Mononuclear cell (primary cell): ENCODE data around the gene SH3TC1. TPM values are rescaled to one million over a fixed set of nuclear protein-coding genes. Genes with fewer than 3 reads are reported as not detected.
A peak's percentile ranks its signal among the peaks of the same experiment; 100 is the strongest.

ENCODE experiments used
- H3K27me3 ChIP-seq: 2 replicates; pipeline ENCODE4 v1.6.0; 2011; ENCODE audit warnings: low read length, control low read depth; ENCODE audit not compliant: insufficient read depth
- H3K4me1 ChIP-seq: 2 replicates; pipeline ENCODE4 v1.5.1; 2011; ENCODE audit warnings: mild to moderate bottlenecking, low read length, control low read depth; ENCODE audit not compliant: insufficient read depth
- H3K4me3 ChIP-seq: 2 replicates; pipeline ENCODE4 v1.5.1; 2011; ENCODE audit warnings: mild to moderate bottlenecking, low read length, moderate library complexity
- H3K9me3 ChIP-seq: 2 replicates; pipeline ENCODE4 v1.5.1; 2011; ENCODE audit warnings: low read depth, mild to moderate bottlenecking, control low read depth, low read length
- total RNA-seq: library from RNA; depleted of rRNA; stranded (reverse); fragments of >200 nt; gene quantifications from one replicate; pipeline ENCODE4 v1.2.3, GENCODE V29; 2012

Gene SH3TC1
- total RNA-seq, 1 donor, result 56.6 TPM

DNA sequence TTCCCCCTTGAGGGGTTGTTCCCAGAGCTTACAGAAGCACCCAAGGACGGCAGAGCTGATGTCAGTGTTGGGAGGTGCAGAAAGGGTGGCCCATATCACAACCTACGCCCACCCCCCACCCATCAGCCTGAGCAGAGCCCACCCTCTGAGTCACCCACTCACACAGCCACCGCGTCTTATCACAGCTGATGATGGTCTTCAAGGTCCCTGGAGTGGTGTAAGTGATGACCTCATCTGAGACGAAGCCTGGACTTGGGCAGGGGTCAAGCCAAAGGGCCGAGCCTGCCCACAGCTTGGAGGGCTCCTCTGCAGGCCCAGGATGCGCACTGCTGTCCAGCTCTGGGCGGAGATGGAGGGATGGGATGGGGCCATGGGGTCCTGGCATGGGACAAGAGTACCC, 67.4 kb downstream of the SH3TC1 start:
- Histone ChIP-seq H3K9me3 (no peaks in the 10 kb centered on the region), H3K4me1 (peaks cover 27% of the 10 kb centered on the region), H3K4me3 (no peak overlapping the region), H3K27me3 (no peaks in the 10 kb centered on the region)

DNA sequence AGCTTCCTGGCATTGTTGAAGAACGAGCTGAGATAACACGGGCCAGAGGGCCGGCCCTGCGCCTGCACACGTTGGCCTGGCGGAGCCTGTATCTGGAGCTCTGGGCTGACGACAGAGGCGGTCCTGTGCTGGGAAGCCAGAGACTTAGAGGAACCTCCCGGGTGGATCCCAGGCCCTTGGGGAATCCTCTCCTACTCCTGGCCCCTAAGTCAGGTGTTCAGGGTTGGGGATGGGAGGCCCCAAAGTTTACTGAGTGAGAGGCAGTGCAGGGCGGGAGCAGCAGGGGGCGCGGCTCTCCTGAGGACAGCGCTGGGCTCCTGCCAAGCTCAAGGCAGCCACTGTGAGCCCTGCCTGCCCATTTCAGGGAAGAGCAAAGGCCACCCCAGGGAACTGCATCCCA, 68.0 kb downstream of the SH3TC1 start:
- Histone ChIP-seq H3K4me3 (no peak overlapping the region), H3K27me3 (no peaks in the 10 kb centered on the region), H3K4me1 (peaks cover 22% of the 10 kb centered on the region), H3K9me3 (no peaks in the 10 kb centered on the region)

DNA sequence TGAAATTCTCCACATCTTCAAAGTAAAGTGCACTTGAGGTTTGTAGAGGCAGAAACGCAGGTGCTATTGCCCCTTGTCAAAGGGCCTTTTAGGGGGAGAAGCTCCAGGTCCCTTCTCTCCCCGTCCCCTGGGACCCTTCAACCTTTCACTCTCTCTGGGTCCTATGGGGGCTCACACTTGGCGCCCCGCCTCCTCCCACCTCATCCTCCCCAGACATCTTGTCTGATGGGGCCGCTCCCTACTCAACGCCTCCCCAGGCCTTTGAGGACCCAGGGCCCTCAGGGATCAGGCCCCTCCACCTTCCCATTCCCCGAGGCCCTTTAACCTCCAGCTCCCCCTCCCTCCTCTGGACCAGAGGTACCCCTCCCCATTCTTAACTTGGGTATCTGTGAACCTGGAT, 69.1 kb downstream of the SH3TC1 start:
- Histone ChIP-seq H3K9me3 (no peaks in the 10 kb centered on the region), H3K4me3 (no peak overlapping the region), H3K27me3 (no peaks in the 10 kb centered on the region), H3K4me1 (peaks cover 29% of the 10 kb centered on the region)

DNA sequence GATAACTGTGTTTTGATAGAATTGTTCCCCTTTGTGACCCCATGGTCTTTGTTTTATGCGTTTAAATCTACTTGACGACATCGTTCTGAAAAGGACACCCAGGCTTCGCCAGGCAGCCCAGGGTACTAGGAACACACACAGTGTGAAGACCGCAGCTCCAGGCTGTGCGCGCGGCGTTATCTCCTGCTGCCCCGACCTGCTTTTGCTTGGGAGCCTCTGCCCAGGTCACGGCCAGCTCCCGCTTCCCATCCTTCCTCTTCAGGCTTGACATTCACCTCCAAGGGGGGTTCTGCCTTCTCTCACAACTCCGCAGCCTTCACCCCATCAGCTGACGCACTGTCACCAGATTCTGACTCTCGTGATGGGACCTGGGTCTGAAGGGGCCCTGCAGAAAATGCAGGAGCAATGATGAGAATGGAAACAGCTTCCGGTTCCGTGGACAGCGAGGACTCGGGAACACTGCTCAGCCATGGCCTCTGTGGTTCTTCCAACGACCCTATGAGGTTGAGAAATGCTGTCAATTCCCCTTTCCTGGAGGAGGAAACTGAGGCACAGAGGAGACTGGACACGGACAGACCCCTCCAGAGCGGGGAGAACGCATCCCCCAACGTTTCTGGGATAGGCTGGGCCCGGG, 69.9 kb downstream of the SH3TC1 start:
- Histone ChIP-seq H3K27me3 (no peaks in the 10 kb centered on the region), H3K9me3 (no peaks in the 10 kb centered on the region), H3K4me3 (no peak overlapping the region), H3K4me1 (peaks cover 30% of the 10 kb centered on the region)

DNA sequence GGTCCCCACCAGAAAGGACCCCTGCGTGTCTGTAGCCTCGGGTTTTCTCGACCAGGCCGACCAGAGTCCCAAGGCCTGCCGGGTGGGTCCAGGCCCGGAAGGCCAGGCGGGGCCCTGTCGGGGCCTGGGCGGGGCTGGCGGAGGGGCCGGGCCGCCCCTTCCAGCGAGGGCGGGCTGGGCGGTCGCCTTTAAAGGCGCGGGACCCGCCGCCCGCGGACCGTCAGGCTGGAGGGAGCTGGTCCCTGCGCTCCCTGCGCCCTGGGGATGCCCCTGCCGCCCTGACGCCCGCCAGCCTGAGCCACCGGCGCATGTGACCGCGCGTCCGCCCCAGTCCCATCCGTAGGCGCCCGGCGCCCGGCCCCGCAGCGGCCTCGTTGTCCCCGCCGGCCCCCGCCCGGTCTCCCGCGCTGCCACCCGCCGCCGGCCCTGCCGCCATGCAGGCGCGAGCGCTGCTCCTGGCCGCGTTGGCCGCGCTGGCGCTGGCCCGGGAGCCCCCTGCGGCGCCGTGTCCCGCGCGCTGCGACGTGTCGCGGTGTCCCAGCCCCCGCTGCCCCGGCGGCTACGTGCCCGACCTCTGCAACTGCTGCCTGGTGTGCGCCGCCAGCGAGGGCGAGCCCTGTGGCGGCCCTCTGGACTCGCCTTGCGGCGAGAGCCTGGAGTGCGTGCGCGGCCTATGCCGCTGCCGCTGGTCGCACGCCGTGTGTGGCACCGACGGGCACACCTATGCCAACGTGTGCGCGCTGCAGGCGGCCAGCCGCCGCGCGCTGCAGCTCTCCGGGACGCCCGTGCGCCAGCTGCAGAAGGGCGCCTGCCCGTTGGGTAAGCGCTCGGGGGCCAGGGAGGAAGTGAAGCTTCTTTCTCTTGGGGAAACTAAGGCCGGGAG, 70.7 kb downstream of the SH3TC1 start, which contains the start of gene HTRA3:
HTRA3 (plus strand) TSS at position 220 of the 883 bp plus-strand sequence; CDS start at position 435, 215 bp downstream.
- H3K27me3 ChIP-seq, result no peaks in the 10 kb centered on the region
- H3K4me3 ChIP-seq, result peak within 1 kb of the TSS; percentile 6

DNA sequence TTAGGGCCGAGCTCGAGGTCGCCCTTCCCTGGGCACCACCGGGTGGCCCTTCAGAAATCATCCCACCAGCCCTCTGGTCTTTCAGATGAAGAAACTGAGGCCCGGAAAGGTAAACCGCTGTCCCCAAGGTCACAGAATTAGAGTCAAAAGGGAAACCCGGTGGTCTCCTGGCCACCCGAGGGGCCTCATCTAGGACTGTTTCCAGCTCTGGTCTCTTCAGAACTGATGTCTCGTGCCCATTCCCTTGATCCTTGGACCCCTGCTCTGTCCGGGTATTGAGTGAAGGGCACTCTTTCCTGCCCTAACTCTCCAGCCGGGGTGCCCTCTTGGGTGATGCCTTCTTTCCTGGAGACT, 71.3 kb downstream of the SH3TC1 start:
- Histone ChIP-seq H3K4me3 (no peak overlapping the region), H3K9me3 (no peaks in the 10 kb centered on the region), H3K4me1 (peaks cover 30% of the 10 kb centered on the region), H3K27me3 (no peaks in the 10 kb centered on the region)

More for the DNA sequence above, 70.7 kb downstream of the SH3TC1 start, which contains the start of gene HTRA3:
- Histone ChIP-seq H3K9me3 (no peaks in the 10 kb centered on the region), H3K4me1 (peaks cover 30% of the 10 kb centered on the region)

DNA sequence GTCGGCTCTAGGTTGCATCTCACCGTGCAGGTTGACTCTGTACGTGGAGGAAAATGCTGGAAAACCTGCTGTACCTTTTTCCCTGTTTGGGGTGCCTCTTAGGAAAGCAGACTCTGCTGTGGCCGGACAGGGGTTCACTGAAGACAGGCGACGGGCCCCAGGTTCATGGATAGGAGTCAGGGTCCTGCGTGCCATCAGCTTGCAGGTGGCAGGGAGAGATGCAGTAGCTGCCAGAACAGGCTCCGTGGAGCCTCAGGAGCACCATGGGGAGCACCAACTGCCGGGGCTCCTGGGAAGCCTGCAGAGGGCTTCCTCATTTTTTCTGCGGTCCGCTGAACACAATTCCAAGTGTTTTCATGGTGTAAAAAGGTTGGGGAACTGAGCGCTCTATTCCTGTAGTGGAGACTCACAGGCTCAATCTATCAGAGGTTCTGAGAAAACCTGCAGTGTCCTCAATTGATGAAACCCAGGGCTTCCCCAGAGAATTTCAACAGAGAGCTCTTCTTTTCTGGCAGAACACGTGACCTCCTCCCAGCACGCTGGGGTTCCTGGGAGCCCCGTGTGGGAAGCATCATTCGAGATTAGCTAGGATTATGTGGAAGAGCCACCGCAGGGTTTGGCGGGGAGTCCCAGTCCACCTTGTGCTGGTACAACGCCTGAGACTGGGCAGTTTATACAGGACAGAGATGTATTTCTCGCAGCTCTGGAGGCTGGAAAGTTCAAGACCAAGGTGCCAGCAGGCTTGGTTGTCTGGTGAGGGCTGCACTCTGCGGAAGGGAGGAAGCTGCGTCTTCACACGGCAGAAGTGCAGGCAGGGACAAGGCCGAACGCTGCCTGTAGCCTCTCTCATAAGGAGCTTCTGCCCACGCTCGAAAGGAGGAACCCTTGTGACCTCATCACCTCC, 72.1 kb downstream of the SH3TC1 start:
- no peaks in the 10 kb centered on the region for H3K9me3 ChIP-seq
- peaks cover 30% of the 10 kb centered on the region for H3K4me1 ChIP-seq
- no peaks in the 10 kb centered on the region for H3K27me3 ChIP-seq
- no peak overlapping the region for H3K4me3 ChIP-seq

DNA sequence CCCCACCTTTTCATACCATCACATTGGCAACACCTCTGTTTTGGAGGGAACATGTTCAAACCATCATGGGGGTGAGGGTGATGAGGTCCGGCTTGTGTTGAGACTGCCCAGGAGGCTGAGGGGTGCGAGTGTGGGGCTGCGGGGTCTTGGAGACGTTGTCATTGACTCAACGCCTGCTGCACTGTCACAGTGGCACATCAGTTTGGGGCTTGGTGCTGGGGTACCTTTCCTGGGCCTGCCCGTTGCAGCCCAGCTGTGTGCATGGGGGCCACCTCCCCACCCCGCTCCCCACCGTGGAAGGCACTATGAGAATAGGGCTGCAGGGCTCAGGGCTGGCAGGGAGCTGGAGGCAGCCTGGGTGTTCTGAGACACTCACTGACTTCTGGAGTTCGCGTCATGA, 72.7 kb downstream of the SH3TC1 start:
- no peaks in the 10 kb centered on the region for H3K27me3 ChIP-seq
- H3K9me3 ChIP-seq, result no peaks in the 10 kb centered on the region
- H3K4me3 ChIP-seq, result no peak overlapping the region
- peaks cover 30% of the 10 kb centered on the region for H3K4me1 ChIP-seq

DNA sequence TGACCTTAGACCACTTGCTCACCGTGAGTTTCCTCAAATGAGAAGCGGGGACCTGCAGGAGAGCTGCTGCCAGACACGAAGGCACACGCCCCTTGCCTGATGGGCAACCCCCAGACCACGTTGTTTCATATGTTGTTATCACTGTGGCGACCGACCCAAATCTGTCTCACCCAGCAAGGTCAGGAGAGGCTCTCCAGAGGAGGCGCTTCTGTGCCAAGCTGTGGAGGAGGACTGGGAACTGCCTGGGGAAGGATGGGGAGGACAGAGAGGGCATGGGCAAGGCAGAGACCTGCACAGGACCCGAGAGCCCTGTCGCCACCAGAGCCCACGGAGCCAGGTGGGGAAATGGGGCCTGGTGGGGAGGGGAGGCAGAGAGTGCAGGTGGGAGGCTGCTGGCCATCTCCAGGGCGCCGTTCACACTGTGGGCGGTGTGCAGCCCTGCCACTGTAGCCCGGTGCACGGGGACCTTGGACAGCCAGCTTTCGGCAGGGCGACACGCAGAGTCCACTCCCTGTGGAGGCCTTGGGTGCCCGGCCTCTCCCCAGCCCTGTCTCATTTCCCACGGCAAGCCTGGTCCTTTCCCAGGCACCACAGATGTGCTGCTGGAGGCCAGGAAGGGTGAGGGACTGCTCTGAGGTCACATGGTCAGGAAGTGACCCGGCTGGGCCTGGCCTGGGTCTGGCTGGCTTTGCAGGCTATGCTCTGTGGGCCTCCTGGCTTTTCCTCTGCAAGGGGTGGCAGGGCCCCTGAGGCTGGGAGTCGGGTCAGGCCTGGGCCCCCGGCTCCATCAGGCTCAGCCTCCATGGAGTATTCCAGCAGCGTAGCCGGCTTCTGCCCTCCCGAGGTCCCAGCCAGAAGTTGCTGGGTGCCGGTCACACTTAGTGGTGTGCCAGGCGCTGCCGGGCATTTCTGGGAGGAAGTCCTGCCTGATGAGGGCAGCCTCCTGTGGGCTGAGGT, 73.7 kb downstream of the SH3TC1 start:
- Histone ChIP-seq H3K4me1 (peaks cover 30% of the 10 kb centered on the region), H3K27me3 (no peaks in the 10 kb centered on the region), H3K9me3 (no peaks in the 10 kb centered on the region), H3K4me3 (no peak overlapping the region)

DNA sequence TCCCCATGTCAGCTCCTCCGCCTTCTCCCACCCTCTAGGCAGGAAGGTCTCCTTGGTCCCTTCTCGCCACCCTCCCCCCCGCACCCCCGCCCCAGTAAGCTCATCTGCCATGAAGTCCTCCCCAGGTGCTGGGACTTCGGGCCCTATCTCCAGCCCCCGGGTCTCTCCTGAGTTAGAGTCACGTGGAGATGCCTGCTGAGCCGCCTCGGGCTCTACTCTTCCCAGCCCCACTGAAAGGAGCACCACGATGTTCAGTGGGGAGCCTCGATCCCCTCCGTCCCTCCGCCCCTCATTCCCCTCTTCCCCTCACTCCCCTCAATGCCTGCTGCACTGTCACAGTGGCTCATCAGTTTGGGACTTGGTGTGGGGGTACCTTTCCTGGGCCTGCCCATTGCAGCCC, 74.4 kb downstream of the SH3TC1 start:
- H3K4me1 ChIP-seq, result peaks cover 33% of the 10 kb centered on the region
- no peaks in the 10 kb centered on the region for H3K9me3 ChIP-seq
- no peaks in the 10 kb centered on the region for H3K27me3 ChIP-seq
- H3K4me3 ChIP-seq, result no peak overlapping the region

DNA sequence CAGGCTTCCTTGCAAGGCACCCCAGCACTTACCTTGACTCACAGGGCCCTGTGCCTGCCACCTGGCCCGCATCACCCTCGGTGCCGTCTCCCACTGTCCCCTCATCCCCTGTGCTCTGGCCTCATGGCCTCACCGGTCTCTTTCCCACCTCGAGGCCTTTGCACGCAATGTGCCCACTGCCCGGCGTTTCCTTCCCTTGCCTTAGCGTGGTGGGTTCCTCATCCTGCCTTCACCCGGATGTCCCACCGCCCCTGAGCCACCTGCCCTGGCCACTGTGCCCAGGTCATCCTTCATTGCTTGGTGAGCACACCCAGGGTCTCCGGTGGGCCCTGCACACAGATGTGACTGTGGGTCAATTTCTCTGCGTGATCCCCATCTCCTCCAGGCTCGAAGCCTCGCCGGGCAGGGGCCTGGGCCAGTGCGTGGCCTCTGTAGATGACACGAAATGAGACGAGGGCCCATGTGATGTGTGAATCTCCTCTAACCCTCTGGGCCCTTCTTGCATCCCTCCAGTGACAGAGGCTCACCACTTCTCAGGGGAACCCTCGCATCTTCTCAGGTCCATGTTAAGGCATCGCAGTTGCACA, 75.1 kb downstream of the SH3TC1 start:
- Histone ChIP-seq H3K4me3 (no peak overlapping the region), H3K27me3 (no peaks in the 10 kb centered on the region), H3K4me1 (peaks cover 34% of the 10 kb centered on the region), H3K9me3 (no peaks in the 10 kb centered on the region)

DNA sequence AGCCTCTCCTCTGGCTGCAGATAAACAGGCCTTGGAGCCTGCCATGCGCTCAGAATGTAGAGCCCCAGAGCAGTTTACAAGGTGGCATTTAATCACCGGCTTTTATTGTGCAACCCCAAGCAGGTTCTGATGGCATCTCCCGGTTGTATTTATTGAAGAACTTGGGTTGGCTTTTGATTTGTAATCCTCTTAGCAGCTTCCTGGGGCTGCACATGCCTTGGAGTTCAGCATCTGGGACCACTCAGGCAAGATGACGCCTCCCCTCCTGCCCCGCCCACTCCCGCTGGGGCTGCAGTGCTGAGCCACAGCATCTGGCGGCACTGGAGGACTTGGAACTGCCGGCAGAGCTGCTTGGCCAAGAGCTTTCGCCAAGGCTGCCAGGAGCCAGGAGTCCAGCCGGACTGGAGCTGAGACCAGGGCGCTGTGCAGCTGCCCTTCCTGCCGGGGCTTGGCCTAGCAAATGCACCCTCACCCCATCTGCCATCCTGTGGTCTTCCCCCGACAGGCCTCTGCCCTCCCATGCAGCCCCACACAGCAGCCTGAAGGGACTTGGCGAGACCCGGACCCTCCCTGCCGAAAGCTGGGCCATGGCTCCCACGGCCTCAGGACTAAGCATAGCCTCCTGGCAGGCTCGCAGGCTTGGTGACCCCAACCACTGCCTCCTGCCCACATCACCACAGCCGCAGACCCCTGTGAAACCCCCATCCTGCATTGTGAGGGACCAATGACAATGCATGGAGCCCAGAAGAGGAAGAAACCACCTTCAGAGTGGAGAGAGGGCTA, 75.9 kb downstream of the SH3TC1 start:
- H3K9me3 ChIP-seq, result no peaks in the 10 kb centered on the region
- H3K4me3 ChIP-seq, result no peak overlapping the region
- H3K27me3 ChIP-seq, result no peaks in the 10 kb centered on the region
- peaks cover 30% of the 10 kb centered on the region for H3K4me1 ChIP-seq

DNA sequence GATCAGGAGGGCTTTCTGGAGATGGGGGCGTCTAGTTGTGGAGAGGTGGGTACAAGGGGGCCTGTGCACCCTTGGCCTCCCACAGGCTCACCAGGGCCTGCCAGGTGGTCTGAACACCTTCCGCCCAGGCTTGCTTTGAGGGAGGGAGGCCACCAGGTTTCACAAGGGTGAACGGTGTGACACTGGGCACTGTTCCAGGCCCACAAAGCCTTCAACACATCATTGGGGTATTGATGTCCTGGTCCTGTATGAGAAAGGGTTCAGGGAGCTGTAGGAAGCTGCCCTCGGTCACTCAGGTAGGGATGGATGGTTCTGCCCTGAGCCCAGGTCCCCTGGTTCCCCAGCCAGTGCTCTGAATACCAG, 76.4 kb downstream of the SH3TC1 start:
- Histone ChIP-seq H3K9me3 (no peaks in the 10 kb centered on the region), H3K4me3 (no peak overlapping the region), H3K27me3 (no peaks in the 10 kb centered on the region), H3K4me1 (peaks cover 24% of the 10 kb centered on the region)
